ENCODE results near the gene SMIM22. TPM values are rescaled to one million over a fixed set of nuclear protein-coding genes. Genes with fewer than 3 reads are reported as not detected.

SMIM22 gene
- total RNA-seq, 4 donors from 2014 or later, result 10.1 to 20.9 (median 18.7) TPM; not detected in 1

DNA sequence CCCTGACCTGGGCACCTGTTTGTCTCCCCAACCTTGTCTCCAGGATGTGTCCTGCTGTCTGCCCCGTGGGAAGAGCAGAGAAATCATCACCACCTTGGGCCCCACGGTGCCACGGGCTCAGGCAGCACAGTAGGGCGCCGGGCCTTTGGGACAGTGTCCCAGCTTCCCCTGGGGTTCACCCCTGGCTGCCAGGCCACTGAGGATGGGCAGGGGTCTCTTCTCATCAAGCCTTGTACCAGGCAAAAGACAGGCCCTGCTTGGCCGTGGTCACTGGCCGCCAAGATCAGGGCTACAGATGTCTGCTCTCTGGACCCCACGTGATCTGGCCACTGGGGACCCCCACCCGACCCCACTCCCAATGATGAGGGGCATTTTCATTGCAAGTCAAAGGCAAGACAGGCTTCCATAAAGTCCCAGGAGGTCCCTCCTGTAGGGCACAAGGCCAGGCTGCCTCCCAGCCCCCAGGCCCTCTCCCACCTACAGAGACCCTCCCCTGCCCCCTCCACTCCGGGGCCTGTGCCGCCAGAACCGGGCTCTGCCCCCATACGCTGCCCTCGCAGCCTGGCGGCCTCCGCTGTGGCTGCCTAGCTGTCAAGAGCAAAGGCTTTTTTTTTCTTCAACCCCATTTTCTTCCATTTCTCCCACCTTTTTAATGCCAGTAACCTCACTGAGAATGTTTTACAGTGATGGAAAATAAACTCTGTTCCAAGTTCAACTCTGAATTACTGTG is 46.3 kb upstream of the SMIM22 start:
- H3K4me1 ChIP-seq, result peaks cover 7% of the 10 kb centered on the region
- no peak overlapping the region for H3K4me3 ChIP-seq
- WGBS, result 85% methylated on average over 12 of the region's 16 CpGs
- peaks cover 48% of the 10 kb centered on the region for H3K36me3 ChIP-seq
- no peaks in the 10 kb centered on the region for H3K9me3 ChIP-seq
- TF ChIP-seq POLR2AphosphoS5 (IDR thresholded peaks at IDR 0.05), result no peak
- TF ChIP-seq, protein P1, sequence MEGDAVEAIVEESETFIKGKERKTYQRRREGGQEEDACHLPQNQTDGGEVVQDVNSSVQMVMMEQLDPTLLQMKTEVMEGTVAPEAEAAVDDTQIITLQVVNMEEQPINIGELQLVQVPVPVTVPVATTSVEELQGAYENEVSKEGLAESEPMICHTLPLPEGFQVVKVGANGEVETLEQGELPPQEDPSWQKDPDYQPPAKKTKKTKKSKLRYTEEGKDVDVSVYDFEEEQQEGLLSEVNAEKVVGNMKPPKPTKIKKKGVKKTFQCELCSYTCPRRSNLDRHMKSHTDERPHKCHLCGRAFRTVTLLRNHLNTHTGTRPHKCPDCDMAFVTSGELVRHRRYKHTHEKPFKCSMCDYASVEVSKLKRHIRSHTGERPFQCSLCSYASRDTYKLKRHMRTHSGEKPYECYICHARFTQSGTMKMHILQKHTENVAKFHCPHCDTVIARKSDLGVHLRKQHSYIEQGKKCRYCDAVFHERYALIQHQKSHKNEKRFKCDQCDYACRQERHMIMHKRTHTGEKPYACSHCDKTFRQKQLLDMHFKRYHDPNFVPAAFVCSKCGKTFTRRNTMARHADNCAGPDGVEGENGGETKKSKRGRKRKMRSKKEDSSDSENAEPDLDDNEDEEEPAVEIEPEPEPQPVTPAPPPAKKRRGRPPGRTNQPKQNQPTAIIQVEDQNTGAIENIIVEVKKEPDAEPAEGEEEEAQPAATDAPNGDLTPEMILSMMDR (IDR thresholded peaks at IDR 0.05), result no peak
- no peaks in the 10 kb centered on the region for H3K27me3 ChIP-seq
- H3K27ac ChIP-seq, result no peak overlapping the region
- DNase-seq (ENCODE audit: low spot score in 2 of 2), result no peak

DNA sequence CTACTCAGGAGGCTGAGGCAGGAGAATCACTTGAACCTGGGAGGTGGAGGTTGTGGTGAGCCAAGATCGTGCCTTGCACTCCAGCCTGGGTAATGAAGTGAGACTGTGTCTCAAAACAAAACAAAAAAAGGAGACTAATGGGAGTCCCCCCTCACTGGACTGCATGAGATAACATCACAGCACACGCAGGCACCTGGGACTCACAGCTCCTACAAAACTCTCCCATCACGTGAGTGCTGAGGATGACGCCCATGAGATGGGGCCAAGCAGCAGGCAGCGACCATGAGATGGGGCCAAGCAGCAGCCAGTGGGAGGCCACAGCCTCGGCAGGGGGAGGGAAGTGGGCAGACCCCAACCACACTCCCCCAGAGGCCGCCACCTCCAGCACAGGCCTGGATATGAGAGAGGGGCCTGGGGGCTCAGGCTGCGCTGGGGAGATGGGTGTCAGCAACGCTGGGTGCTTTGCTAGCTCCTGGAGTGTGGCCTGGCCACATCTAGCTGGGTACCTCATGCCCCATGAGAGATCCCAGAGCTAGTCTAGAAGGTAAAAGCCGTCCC is 45.4 kb upstream of the SMIM22 start:
- peaks cover 56% of the 10 kb centered on the region for H3K36me3 ChIP-seq
- no peaks in the 10 kb centered on the region for H3K27me3 ChIP-seq
- no peaks in the 10 kb centered on the region for H3K9me3 ChIP-seq
- 91% methylated on average over 10 of the region's 10 CpGs for WGBS
- H3K27ac ChIP-seq, result no peak overlapping the region
- H3K4me1 ChIP-seq, result peaks cover 7% of the 10 kb centered on the region
- DNase-seq (ENCODE audit: low spot score in 2 of 2), result no peak
- no peak overlapping the region for H3K4me3 ChIP-seq
- TF ChIP-seq, protein P1 (IDR thresholded peaks at IDR 0.05), result no peak

DNA sequence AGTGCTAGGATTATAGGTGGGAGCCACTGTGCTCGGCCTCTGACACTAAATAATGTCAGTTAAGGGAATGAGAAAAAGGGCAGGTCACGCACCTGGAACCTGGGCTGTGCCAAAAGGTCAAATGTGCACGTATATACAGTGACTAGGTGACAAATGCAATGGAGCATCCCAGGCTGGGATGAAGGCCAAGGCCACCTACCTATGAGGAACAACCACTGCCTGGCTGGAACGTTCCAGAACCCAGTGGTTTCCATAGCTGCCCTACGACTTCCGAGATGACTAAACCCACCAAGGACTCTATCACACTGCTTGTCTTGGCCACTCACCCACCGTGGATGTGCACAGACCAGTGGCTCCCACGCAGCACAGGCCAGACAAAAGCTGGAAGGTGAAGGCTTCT is 44.3 kb upstream of the SMIM22 start:
- WGBS, result 83% methylated on average over 8 of the region's 8 CpGs

DNA sequence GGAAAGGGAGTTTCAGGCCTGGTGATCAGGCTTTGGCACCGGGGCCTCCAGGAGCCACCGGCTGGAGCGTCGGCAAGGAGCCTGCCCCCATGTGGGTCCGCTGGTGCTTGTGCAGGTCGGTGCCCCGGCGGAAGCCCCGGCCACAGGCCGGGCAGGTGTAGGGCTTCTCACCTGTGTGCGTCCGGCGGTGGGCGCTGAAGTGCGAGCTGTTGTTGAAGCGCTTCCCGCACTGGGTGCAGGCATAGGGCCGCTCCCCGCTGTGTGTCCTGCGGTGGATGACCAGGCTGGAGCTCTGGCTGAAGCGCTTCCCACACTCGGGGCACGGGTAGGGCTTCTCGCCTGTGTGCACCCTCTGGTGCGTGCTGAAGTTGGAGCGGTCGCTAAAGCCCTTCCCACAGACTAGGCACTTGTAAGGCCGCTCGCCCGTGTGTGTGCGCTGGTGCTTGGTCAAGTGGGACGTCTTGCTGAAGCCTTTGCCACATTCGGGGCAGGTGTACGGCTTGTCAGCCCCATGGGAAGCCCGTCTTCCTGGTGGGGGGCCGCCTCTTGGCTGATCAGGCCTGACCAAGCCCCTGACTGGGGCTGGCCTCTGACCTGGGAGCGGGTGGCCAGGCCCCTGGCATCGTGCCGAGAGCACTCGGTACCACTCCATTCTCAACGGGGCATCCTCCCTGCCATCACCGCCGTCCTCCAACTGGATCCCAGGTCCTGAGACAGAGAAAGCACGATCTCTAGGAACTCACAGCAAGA is 42.6 kb upstream of the SMIM22 start:
- H3K4me3 ChIP-seq, result no peak overlapping the region
- WGBS, result 96% methylated on average over 27 of the region's 44 CpGs
- no peak overlapping the region for H3K27ac ChIP-seq
- H3K9me3 ChIP-seq, result no peaks in the 10 kb centered on the region
- DNase-seq (ENCODE audit: low spot score in 2 of 2), result no peak
- TF ChIP-seq POLR2A (IDR thresholded peaks at IDR 0.05) (no peak), EP300 (IDR thresholded peaks at IDR 0.05) (no peak), POLR2AphosphoS5 (IDR thresholded peaks at IDR 0.05) (no peak)
- TF ChIP-seq, protein P1 (IDR thresholded peaks at IDR 0.05), result no peak
- peaks cover 82% of the 10 kb centered on the region for H3K36me3 ChIP-seq
- no peaks in the 10 kb centered on the region for H3K27me3 ChIP-seq
- no peaks in the 10 kb centered on the region for H3K4me1 ChIP-seq

More for the DNA sequence above, 44.3 kb upstream of the SMIM22 start:
- Histone ChIP-seq H3K27ac (no peak overlapping the region), H3K4me1 (peaks cover 7% of the 10 kb centered on the region), H3K9me3 (no peaks in the 10 kb centered on the region), H3K27me3 (no peaks in the 10 kb centered on the region), H3K4me3 (no peak overlapping the region), H3K36me3 (peaks cover 67% of the 10 kb centered on the region)
- TF ChIP-seq EP300 (IDR thresholded peaks at IDR 0.05), result no peak
- TF ChIP-seq, protein P1 (IDR thresholded peaks at IDR 0.05), result no peak
- TF ChIP-seq POLR2AphosphoS5 (IDR thresholded peaks at IDR 0.05), result no peak
- TF ChIP-seq POLR2A (IDR thresholded peaks at IDR 0.05), result no peak
- no peak for DNase-seq (ENCODE audit: low spot score in 2 of 2)

DNA sequence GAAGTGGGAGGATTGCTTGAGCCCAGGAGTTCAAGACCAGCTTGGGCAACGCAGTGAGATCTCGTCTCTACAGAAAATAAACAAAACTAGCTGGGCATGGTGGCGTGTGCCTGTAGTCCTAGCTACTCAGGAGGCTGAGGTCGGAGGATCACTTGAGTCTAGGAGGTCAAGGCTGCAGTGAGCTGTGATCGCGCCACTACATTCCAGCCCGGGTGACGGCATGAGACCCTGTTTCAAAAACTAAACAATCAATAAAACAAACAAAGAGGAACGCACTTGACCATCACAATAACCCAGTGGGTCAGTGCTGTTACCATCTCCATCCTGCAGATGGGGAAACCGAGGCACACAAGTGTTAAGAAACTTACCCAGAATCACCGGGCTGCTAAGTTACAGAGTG is 41.9 kb upstream of the SMIM22 start:
- TF ChIP-seq POLR2A (IDR thresholded peaks at IDR 0.05) (no peak), EP300 (IDR thresholded peaks at IDR 0.05) (no peak)
- TF ChIP-seq, protein P1 (IDR thresholded peaks at IDR 0.05), result no peak
- Histone ChIP-seq H3K36me3 (peaks cover 89% of the 10 kb centered on the region), H3K27me3 (no peaks in the 10 kb centered on the region), H3K4me1 (no peaks in the 10 kb centered on the region), H3K4me3 (no peak overlapping the region), H3K27ac (no peak overlapping the region), H3K9me3 (no peaks in the 10 kb centered on the region)
- DNase-seq (ENCODE audit: low spot score in 2 of 2), result no peak
- WGBS, result 95% methylated on average over 11 of the region's 11 CpGs
